GM21529 (cell line): Measurements from ENCODE around the gene OCSTAMP.

ENCODE experiments used
- ATAC-seq: cut with Tn5 transposase; IDR thresholded peaks from one replicate; pipeline ENCODE4 v1.9.1; 2021; ENCODE audit not compliant: unreplicated experiment

The OCSTAMP gene

DNA sequence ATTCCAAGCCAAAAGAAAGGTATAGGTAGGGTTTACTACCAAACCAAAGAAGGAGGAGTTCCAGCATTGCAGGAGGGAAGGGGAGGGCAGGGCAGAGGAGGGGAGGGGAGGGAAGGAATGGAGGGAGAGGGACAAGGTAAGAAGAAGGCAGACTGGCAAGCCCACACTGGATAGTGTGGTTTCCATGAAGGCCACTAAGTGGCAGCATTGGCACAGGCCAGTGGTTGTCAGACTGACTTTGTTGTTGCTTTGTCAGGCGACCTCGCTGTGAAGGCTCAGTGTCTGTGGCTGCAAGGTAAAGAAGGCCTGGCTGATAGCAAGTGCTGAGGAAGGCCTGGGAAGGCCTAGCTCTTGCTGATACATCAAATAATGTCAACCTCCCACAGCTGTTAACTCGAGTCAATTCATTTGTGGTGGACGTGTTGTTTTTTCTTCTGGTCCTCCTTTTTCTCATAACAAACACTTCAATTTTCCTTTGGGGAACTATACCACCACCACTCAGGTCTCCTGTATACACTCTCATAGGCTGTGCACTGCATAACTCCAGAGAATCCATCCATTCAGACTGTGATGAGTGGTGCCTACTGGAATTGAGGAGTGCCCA lies 29.4 kb downstream of the OCSTAMP start:
- no peak for ATAC-seq

DNA sequence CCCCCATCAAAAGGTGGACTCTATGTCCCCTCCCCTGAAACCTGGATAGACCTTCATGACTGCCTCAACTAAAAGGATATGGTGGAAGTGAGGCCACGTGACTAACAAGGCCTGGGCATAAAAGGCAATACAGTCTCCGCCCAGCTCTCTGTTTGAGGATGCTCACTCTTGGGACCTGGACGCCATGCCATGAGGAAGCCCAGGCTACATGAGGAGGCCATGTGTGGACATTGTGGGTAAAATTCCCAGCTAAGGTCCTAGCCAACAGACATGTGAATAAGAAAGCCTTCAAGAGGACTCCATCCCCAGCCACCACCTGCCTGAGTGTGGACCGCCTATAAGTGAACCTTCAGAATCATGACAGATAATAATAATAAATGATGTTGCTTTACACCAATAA lies 29.9 kb downstream of the OCSTAMP start:
- ATAC-seq = no peak

DNA sequence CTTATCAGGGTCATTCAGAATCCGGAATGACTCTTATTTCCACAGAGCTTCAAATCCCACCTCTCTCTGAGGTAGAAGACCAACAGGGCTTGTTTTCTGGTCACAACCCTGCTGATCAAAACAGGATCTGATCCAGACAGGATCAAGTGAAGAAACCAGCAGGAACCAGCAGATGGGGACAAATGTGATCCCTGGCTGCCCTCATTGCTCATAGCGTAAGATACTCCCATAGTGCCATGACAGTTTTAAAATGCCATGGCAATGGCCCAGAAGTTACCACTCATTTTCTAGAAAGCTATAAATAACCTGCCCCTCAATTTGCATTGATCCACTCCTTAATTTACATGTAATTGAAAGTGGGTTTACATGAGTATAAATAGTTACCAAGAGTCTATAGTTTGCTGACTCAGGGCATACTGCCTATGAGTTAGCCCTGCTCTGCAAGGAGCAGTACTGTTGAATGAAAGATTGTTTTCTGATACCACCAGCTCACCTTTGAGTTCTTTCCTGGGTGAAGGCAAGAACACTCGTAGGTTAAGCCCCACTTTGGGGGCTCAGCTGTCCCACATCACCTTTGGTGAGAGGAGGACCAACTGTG lies 30.9 kb downstream of the OCSTAMP start:
- ATAC-seq = no peak

DNA sequence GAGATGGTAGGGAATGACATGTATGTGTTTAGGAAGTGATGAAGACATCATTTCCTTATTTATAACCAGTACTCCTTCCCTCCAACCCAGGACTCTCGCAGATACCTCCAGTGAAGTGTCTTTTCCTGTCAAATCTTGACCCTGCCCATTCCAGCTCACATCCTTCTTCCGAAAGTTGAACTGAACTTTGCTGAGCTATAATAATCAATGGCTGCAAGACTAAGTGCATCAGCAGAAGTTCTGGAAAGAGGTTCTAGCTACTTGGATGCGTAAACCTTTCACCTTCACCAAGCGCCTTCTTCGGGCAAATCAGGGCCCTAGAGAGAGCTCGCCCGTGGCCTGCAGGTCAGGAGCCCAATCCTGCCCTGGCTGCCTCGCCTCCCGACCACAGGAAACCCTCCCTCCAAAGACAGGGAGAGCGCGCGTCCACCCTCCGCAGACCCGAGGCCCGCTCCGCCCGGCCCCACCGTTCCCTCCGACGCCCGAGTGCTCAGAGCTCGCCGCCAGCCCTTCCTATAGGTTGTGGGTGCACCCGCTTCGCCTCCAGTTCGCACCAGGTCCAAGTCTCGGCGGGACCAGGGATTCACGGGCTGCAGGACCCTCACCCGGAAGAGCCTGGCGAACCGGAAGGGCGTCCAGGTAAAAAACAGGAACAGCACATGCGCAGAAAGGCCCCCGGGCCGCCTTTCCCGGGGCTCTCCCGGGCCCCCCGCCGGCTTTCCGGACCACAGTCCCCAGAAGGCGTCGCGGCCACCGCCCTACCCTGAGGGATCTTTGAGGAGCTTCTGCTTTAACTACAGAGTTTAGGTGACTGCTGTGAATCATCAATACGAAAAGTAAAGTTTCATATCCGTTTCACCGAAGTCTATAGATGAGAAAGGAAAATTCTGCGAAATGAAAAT lies 37.3 kb downstream of the OCSTAMP start, which contains the start of gene ZNF334:
TSS of gene ZNF334 (minus strand) at position 617 of the 902 bp plus-strand sequence. CDS start 1,457 bp downstream, outside the sequence.
- peak; percentile 70 for ATAC-seq

DNA sequence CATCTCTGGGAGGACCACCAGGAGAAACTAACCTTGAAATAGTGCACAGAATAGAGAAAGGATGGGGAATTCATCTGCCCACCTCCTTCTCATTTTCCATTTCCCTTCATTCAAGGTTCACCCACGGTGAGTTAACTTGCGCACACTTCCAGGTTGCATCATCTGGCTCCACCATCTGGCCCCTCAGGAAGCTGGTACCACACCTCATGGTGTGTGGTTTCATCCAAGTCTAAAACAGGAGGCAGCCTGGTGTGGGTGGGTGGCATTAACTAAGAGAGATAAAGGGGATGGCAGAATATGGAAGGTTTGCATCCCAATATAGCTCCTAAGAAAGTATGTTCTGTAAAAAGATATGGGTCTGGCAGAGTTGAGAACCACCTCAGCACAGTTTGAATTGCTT lies 40.9 kb downstream of the OCSTAMP start:
- no peak for ATAC-seq

DNA sequence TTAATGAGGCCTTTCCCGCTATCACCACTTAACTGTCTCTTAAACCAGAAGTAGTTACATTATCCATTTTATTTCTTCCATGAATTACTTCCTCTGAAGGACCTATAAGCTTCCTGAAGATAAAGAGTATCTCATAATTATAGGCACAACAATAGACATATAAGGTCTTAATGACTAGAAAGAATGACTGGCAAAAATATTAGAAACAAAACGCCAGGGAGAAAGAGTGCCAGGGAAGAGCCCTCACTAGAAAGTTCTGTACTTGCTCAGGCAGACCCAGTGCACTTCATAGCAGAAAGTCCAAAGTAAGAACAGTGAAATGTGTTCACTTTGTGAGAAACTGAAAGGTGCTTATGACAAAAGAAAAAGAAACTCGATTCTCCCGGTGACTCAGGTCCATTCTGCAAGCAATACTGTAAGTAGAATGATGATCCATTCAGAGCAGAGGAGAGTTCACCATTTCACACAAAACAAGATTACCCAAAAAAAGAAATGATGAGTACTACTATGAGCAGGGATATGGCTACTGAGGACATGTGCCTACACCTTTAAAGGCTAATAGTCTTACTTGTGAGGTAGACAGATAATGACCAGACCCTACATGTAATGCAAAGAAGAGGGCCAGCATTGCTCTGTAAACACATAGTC lies 42.6 kb downstream of the OCSTAMP start:
- no peak for ATAC-seq

DNA sequence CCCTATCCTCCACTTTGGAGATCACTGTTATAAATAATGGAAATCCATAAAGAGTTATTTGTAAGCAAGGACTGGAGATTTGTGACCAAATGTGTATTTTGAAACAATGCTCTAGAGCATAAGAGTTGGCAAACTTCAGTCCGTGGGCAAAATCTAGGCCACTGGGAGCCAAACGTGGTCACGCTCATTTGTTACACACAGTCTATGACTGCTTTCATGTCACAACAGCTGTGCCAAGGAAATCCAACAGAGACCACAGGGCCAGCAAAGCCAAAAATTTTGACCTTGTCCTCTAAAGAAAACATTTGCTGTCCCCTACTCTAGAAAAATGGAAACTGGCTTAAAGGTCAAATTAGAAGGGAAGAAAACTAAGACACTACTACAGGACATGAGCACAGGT lies 44.9 kb downstream of the OCSTAMP start:
- no peak for ATAC-seq

DNA sequence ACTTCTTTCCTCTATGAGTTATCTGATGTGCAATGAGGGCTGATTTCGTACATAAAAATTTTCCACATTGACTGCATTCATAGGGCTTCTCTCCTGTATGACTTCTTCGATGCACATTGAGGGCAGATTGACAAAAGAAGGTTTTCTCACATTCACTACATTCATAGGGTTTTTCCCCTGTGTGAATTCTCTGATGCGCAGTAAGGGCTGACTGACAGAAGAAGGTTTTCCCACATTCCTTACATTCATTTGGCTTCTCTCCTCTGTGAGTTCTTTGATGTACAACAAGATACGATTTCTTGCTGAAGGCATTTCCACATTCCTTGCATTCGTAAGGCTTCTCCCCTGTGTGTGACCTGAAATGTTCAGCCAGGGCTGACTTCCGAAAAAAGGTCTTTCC lies 48.5 kb downstream of the OCSTAMP start:
- ATAC-seq = no peak

DNA sequence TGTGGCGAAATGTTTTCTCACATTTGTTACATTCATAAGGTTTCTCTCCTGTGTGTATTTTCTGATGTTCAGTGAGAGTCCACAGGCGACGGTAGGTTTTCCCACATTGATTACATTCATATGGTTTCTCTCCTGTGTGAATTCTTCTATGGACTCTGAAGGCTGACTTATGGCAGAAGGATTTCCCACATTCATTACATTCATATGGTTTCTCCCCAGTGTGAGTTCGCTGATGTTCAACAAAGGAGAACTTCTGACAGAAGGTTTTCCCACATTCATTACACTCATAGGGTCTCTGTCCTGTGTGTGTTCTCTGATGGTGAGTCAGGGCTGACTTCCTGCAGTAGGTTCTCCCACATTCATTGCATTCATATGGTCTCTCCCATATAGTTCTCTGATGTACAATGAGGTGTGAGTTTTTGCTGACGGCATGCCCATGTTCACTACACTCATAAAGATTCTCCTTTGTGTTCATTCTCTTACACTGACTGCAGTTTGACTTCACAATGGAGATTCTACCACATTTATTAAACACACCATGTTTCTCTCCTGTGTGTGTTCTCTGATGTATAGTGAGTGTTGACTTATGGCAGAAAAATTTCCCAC lies 49.0 kb downstream of the OCSTAMP start:
- ATAC-seq = no peak

DNA sequence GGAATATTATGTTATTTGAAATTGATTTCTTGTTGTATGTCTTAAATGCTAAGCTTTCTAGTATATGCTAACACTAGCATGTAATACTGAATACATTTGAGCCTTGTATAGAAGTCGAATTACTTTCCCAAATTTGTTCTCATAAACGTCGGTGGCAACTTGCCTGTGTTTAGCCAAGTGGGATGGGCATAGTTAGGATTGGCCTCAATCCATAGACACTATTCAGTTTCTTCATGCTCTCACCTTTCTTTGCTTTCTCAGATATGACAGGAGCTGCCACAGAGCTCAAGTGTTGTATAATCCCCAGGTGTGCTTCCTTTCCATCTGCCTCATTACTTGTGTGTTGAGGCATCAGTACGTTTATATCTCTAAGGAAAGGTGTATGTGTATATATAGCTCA lies 56.4 kb downstream of the OCSTAMP start:
- no peak for ATAC-seq

DNA sequence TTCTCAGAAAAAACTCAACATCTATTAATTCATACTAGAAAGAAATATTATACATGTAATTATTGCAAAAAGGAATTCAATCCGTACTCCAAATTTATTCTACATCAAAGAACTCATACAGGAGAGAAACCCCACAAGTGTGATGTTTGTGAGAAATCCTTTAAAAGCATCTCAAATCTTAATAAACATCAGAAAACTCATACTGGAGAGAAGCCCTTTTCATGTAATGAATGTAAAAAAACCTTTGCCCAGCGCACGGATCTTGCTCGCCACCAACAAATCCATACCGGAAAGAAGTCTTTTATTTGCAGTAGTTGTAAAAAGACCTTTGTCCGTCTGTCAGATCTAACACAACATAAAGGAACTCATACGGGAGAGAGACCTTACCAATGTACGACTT lies 59.1 kb downstream of the OCSTAMP start:
- ATAC-seq = no peak
